Neural progenitor cell (in vitro differentiated cells): Measurements from ENCODE around the gene C1QTNF6. TPM values are rescaled to one million over a fixed set of nuclear protein-coding genes. Genes with fewer than 3 reads are reported as not detected.
A peak's percentile ranks its signal among the peaks of the same experiment; 100 is the strongest.

Experiments used
- DNase-seq: peaks from one replicate; pipeline ENCODE4 v3.0.0-alpha.2; 2016; ENCODE audit warnings: low spot score
- H2AFZ ChIP-seq: fragments of 200-600 bp; sonication (generic); replicated peaks from 2 replicates; pipeline ENCODE4 v1.6.1; 2016; ENCODE audit warnings: antibody characterized with exemption
- H3F3A ChIP-seq: fragments of 200-600 bp; sonication (generic); 2 replicates; pipeline ENCODE4 v1.6.1; 2016; ENCODE audit warnings: antibody characterized with exemption, low read depth
- H3K27ac ChIP-seq: fragments of 200-600 bp; sonication (generic); 2 replicates; pipeline ENCODE4 v1.5.1; 2016; ENCODE audit warnings: mild to moderate bottlenecking
- H3K27me3 ChIP-seq: fragments of 200-600 bp; sonication (generic); 2 replicates; pipeline ENCODE4 v1.6.1; 2016; ENCODE audit warnings: mild to moderate bottlenecking, moderate library complexity
- H3K36me3 ChIP-seq: fragments of 200-600 bp; sonication (generic); 2 replicates; pipeline ENCODE4 v1.5.1; 2016
- H3K4me1 ChIP-seq: fragments of 200-600 bp; sonication (generic); 2 replicates; pipeline ENCODE4 v1.6.1; 2016; ENCODE audit warnings: mixed run types
- H3K4me2 ChIP-seq: fragments of 200-600 bp; sonication (generic); 2 replicates; pipeline ENCODE4 v1.6.1; 2016
- H3K4me3 ChIP-seq: fragments of 200-600 bp; sonication (generic); 2 replicates; pipeline ENCODE4 v1.5.1; 2016
- H3K79me2 ChIP-seq: fragments of 200-600 bp; sonication (generic); 2 replicates; pipeline ENCODE4 v1.6.1; 2016; ENCODE audit warnings: low read depth
- H3K9ac ChIP-seq: fragments of 200-600 bp; sonication (generic); 2 replicates; pipeline ENCODE4 v1.6.1; 2016
- H3K9me3 ChIP-seq: fragments of 200-600 bp; sonication (generic); 2 replicates; pipeline ENCODE4 v1.5.1; 2016; ENCODE audit warnings: low read depth
- H4K20me1 ChIP-seq: fragments of 200-600 bp; sonication (generic); 2 replicates; pipeline ENCODE4 v1.6.1; 2016; ENCODE audit warnings: low read depth
- H3K27ac Mint-ChIP-seq: 3 replicates; pipeline ENCODE4 v1.8.0; 2021; ENCODE audit warnings: mixed read lengths
- H3K27me3 Mint-ChIP-seq: 2 replicates; pipeline ENCODE4 v1.8.0; 2022; ENCODE audit warnings: low read depth, mild to moderate bottlenecking, inconsistent platforms, moderate library complexity, mixed read lengths; ENCODE audit not compliant: insufficient read depth
- H3K36me3 Mint-ChIP-seq: 3 replicates; pipeline ENCODE4 v1.8.0; 2021; ENCODE audit warnings: mixed read lengths
- H3K4me1 Mint-ChIP-seq: 3 replicates; pipeline ENCODE4 v1.8.0; 2021; ENCODE audit warnings: mixed read lengths
- H3K4me3 Mint-ChIP-seq: 3 replicates; pipeline ENCODE4 v1.8.0; 2021; ENCODE audit warnings: mild to moderate bottlenecking, moderate library complexity, mixed read lengths
- H3K9me3 Mint-ChIP-seq: 3 replicates; pipeline ENCODE4 v1.8.0; 2020; ENCODE audit warnings: mixed read lengths
- EZH2 ChIP-seq: fragments of 200-600 bp; sonication (generic); IDR thresholded peaks from 2 replicates; pipeline ENCODE4 v1.6.1; 2017; ENCODE audit warnings: antibody characterized with exemption, mild to moderate bottlenecking, moderate library complexity
- EZH2phosphoT487 ChIP-seq: fragments of 200-600 bp; sonication (generic); IDR thresholded peaks from 2 replicates; pipeline ENCODE4 v1.6.1; 2017; ENCODE audit warnings: antibody characterized with exemption
- total RNA-seq: library from RNA; depleted of rRNA; stranded (reverse); fragments of >200 nt; gene quantifications from 2 replicates; pipeline ENCODE4 v1.2.3, GENCODE V29; 2015; ENCODE audit warnings: low replicate concordance
- TF ChIP-seq, protein P1 (sequence below): fragments of 200-600 bp; sonication (generic); IDR thresholded peaks from 2 replicates; pipeline ENCODE4 v1.5.1; 2017; ENCODE audit warnings: antibody characterized with exemption, mild to moderate bottlenecking

Gene C1QTNF6
- total RNA-seq, 1 donor from 2014 or later = 7.2 TPM

DNA sequence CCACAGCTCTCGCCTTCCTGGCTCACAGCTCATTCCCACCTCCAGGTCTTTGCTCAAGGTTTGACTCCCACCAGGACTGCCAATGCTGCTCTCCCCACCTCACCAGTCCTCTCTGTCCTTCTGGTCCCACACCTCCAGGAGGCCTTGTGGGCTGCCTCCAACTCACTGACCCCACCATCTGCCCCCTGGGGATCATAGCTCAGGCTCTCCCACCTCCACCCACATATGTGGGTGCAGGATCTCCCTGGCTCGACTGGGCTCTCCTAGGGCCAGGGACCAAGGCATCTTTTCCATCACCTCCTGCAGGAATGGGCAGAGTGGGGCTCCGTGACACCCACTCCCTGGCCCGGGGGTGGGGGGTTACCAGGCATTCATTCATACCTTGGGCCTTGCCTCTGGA, 38.0 kb upstream of the C1QTNF6 start:
- Mint-ChIP-seq H3K9me3 (no peaks in the 10 kb centered on the region), H3K27me3 (peaks cover 23% of the 10 kb centered on the region), H3K27ac (no peak overlapping the region), H3K36me3 (no peaks in the 10 kb centered on the region), H3K4me1 (no peaks in the 10 kb centered on the region), H3K4me3 (no peak overlapping the region)
- Histone ChIP-seq H3K36me3 (no peaks in the 10 kb centered on the region), H3K9me3 (no peaks in the 10 kb centered on the region), H3F3A (no peaks in the 10 kb centered on the region), H3K9ac (no peak overlapping the region), H3K27me3 (no peaks in the 10 kb centered on the region), H3K4me1 (no peaks in the 10 kb centered on the region), H3K4me3 (no peak overlapping the region), H2AFZ (no peak overlapping the region), H3K79me2 (no peaks in the 10 kb centered on the region), H4K20me1 (no peaks in the 10 kb centered on the region), H3K4me2 (no peak overlapping the region), H3K27ac (no peak overlapping the region)
- no peak for DNase-seq
- TF ChIP-seq EZH2phosphoT487 (no peak), EZH2 (no peak)
- TF ChIP-seq, protein P1, sequence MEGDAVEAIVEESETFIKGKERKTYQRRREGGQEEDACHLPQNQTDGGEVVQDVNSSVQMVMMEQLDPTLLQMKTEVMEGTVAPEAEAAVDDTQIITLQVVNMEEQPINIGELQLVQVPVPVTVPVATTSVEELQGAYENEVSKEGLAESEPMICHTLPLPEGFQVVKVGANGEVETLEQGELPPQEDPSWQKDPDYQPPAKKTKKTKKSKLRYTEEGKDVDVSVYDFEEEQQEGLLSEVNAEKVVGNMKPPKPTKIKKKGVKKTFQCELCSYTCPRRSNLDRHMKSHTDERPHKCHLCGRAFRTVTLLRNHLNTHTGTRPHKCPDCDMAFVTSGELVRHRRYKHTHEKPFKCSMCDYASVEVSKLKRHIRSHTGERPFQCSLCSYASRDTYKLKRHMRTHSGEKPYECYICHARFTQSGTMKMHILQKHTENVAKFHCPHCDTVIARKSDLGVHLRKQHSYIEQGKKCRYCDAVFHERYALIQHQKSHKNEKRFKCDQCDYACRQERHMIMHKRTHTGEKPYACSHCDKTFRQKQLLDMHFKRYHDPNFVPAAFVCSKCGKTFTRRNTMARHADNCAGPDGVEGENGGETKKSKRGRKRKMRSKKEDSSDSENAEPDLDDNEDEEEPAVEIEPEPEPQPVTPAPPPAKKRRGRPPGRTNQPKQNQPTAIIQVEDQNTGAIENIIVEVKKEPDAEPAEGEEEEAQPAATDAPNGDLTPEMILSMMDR = no peak

DNA sequence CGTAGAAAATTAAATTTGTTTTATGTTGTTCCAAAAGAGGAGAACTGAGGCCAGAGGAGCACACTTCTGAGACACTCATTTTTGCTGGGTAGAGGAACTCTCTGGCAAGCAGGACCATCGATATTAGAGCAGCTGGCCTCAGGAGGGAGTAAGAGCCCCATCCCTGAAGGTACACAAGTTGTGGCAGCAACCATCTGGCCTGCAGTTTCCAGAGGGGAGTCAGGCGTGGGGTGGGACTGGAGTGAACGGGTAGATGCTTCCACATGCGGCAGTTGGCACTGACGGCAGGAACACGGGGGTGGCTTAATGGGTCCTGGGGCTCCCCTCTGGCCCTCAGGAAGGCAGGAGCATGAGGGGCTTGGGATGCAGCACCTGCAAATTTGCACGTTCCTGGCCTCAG, 37.4 kb upstream of the C1QTNF6 start:
- no peaks in the 10 kb centered on the region for H3K36me3 Mint-ChIP-seq
- H3K79me2 ChIP-seq = no peaks in the 10 kb centered on the region
- no peak overlapping the region for H3K4me2 ChIP-seq
- no peaks in the 10 kb centered on the region for H3K4me1 ChIP-seq
- no peak overlapping the region for H2AFZ ChIP-seq
- H3K9me3 ChIP-seq = no peaks in the 10 kb centered on the region
- H3K27me3 Mint-ChIP-seq = peaks cover 23% of the 10 kb centered on the region
- no peaks in the 10 kb centered on the region for H3K36me3 ChIP-seq
- H3K27me3 ChIP-seq = no peaks in the 10 kb centered on the region
- no peaks in the 10 kb centered on the region for H3F3A ChIP-seq
- H3K27ac ChIP-seq = no peak overlapping the region
- H4K20me1 ChIP-seq = no peaks in the 10 kb centered on the region
- TF ChIP-seq, protein P1 = no peak
- no peak for TF ChIP-seq EZH2
- TF ChIP-seq EZH2phosphoT487 = no peak
- no peaks in the 10 kb centered on the region for H3K4me1 Mint-ChIP-seq
- H3K9me3 Mint-ChIP-seq = no peaks in the 10 kb centered on the region
- DNase-seq = no peak
- H3K4me3 Mint-ChIP-seq = no peak overlapping the region
- no peak overlapping the region for H3K4me3 ChIP-seq
- H3K9ac ChIP-seq = no peak overlapping the region
- no peak overlapping the region for H3K27ac Mint-ChIP-seq

DNA sequence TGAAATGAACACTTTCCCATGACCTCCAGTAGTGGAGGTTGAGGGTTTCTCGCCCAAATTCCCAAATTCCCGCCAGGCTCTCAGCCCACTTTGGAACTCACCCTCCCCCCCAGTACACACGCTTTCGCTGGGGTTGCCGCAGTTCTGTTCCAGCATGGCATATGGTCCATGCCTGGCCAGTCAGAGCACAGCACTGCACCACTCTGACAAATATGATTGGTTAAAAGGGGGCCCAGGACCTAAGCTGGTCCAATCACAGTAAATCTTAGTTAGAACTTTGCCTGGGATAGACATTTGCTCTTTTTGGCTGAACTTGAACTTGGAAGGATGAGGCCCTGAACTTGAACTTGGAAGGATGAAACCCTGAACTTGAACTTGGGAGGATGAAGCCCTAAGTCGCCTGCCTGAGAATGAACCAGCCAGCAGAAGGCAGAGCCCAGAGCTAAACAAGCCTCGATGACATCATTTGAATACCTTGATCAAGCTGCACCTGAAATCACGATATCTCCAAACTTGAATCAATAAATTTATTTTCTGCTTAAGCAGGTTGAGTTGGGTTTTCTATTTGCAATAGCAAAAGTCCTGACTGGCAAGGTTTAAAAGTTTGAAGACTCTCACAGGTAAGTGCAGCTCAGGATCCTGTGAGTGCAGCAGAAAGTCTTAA, 36.8 kb upstream of the C1QTNF6 start:
- no peaks in the 10 kb centered on the region for H3K4me1 ChIP-seq
- no peak overlapping the region for H2AFZ ChIP-seq
- H3K79me2 ChIP-seq = no peaks in the 10 kb centered on the region
- peaks cover 23% of the 10 kb centered on the region for H3K27me3 Mint-ChIP-seq
- no peak overlapping the region for H3K27ac ChIP-seq
- H3K4me3 Mint-ChIP-seq = no peak overlapping the region
- H3K4me3 ChIP-seq = no peak overlapping the region
- H4K20me1 ChIP-seq = no peaks in the 10 kb centered on the region
- H3K27me3 ChIP-seq = no peaks in the 10 kb centered on the region
- no peaks in the 10 kb centered on the region for H3F3A ChIP-seq
- H3K9ac ChIP-seq = no peak overlapping the region
- H3K27ac Mint-ChIP-seq = peak overlapping the region; percentile 53
- no peaks in the 10 kb centered on the region for H3K9me3 Mint-ChIP-seq
- no peaks in the 10 kb centered on the region for H3K9me3 ChIP-seq
- no peaks in the 10 kb centered on the region for H3K36me3 ChIP-seq
- H3K36me3 Mint-ChIP-seq = no peaks in the 10 kb centered on the region
- no peak for DNase-seq
- TF ChIP-seq EZH2phosphoT487 = no peak
- no peak for TF ChIP-seq EZH2
- TF ChIP-seq, protein P1 = no peak
- no peak overlapping the region for H3K4me2 ChIP-seq
- H3K4me1 Mint-ChIP-seq = no peaks in the 10 kb centered on the region
